GM19238 (cell line): ENCODE measurements around the gene TSNAXIP1.
"Not testable (repeated sequence)": the region's sequence is repeated elsewhere in the genome, so short reads cannot be mapped to it uniquely, and the experiment has no call there.

ENCODE experiments used
- DNase-seq: peaks from one replicate; pipeline ENCODE4 v3.0.0; 2011; ENCODE audit warnings: low spot score; ENCODE audit not compliant: insufficient read length

TSNAXIP1 gene

GRCh38 chr16:67833415-67834241, 26.9 kb downstream of the TSNAXIP1 start:
- DNase-seq: peak; percentile 97

GRCh38 chr16:67834242-67834614, 27.5 kb downstream of the TSNAXIP1 start:
- DNase-seq: no peak

GRCh38 chr16:67837190-67837589, 30.5 kb downstream of the TSNAXIP1 start:
- DNase-seq: not testable (repeated sequence)

- DNase-seq: no peak
Measured at GRCh38 chr16:67837811-67838210, 31.1 kb downstream of the TSNAXIP1 start.

- no peak for DNase-seq
Measured at GRCh38 chr16:67841198-67841815, 34.6 kb downstream of the TSNAXIP1 start.

GRCh38 chr16:67841816-67842508, 35.3 kb downstream of the TSNAXIP1 start, which contains the start of gene THAP11:
Gene THAP11, plus strand, starts transcription at chr16:67842320. Its CDS starts 235 bp downstream, at chr16:67842555.
- peak; percentile 90 for DNase-seq

- DNase-seq: peak; percentile 46
Measured at GRCh38 chr16:67842509-67843342, 36.0 kb downstream of the TSNAXIP1 start.

GRCh38 chr16:67843343-67843765, 36.7 kb downstream of the TSNAXIP1 start:
- DNase-seq: no peak

- no peak for DNase-seq
Measured at GRCh38 chr16:67844497-67844896, 37.8 kb downstream of the TSNAXIP1 start.

- no peak for DNase-seq
Measured at GRCh38 chr16:67845291-67846062, 38.8 kb downstream of the TSNAXIP1 start.

GRCh38 chr16:67846063-67846319, 39.3 kb downstream of the TSNAXIP1 start:
- no peak for DNase-seq

- peak; percentile 92 for DNase-seq
Measured at GRCh38 chr16:67846320-67847063, 39.8 kb downstream of the TSNAXIP1 start, which contains the start of gene NUTF2. Gene NUTF2, plus strand, starts transcription at chr16:67846933. Its CDS starts 18,198 bp downstream, at chr16:67865131.

- DNase-seq: peak; percentile 69
Measured at GRCh38 chr16:67847064-67847861, 40.6 kb downstream of the TSNAXIP1 start, which contains the start of gene CENPT. Gene CENPT, minus strand, starts transcription at chr16:67847693. Its CDS starts 13,834 bp downstream, at chr16:67833859.

GRCh38 chr16:67848118-67848517, 41.4 kb downstream of the TSNAXIP1 start:
- no peak for DNase-seq

- DNase-seq: no peak
Measured at GRCh38 chr16:67853670-67854069, 47.0 kb downstream of the TSNAXIP1 start.

- no peak for DNase-seq
Measured at GRCh38 chr16:67855789-67856188, 49.1 kb downstream of the TSNAXIP1 start.

GRCh38 chr16:67856927-67857546, 50.3 kb downstream of the TSNAXIP1 start:
- DNase-seq: no peak

GRCh38 chr16:67857547-67858233, 51.0 kb downstream of the TSNAXIP1 start:
- no peak for DNase-seq
